OCI-LY3 (cell line): ENCODE measurements around the gene MYO7A.

Experiments used
- H2AFZ ChIP-seq: fragments of 200-600, 300-600 bp; shearing (Covaris generic); 2 replicates; pipeline ENCODE4 v1.6.0; 2014; ENCODE audit warnings: antibody characterized with exemption, low read depth, low read length
- H3K27ac ChIP-seq: fragments of 200-600, 300-600 bp; sonication (generic); 2 replicates; pipeline ENCODE4 v1.5.1; 2014; ENCODE audit warnings: mild to moderate bottlenecking, low read length, moderate library complexity, mixed read lengths
- H3K27me3 ChIP-seq: fragments of 200-600, 300-600 bp; sonication (generic); 2 replicates; pipeline ENCODE4 v1.6.1; 2014; ENCODE audit warnings: low read depth, low read length, mixed read lengths
- H3K36me3 ChIP-seq: fragments of 200-600, 300-600 bp; sonication (generic); replicated peaks from 2 replicates; pipeline ENCODE3; 2014; ENCODE audit warnings: low read depth, low read length, mixed read lengths
- H3K4me1 ChIP-seq: fragments of 300-600, 200-600 bp; sonication (generic); 2 replicates; pipeline ENCODE4 v1.6.1; 2014; ENCODE audit warnings: low read length, mixed read lengths
- H3K4me2 ChIP-seq: fragments of 200-600, 300-600 bp; sonication (generic); 2 replicates; pipeline ENCODE4 v1.6.1; 2014; ENCODE audit warnings: low read length, mixed read lengths
- H3K4me3 ChIP-seq: fragments of 300-600, 200-600 bp; sonication (generic); 2 replicates; pipeline ENCODE4 v1.5.1; 2014; ENCODE audit warnings: antibody characterized with exemption, mild to moderate bottlenecking, low read length, moderate library complexity
- H3K79me2 ChIP-seq: fragments of 300-600, 200-600 bp; shearing (Covaris generic); 2 replicates; pipeline ENCODE4 v1.6.1; 2014; ENCODE audit warnings: mild to moderate bottlenecking, low read length, mixed read lengths
- H3K9ac ChIP-seq: fragments of 300-600, 200-600 bp; shearing (Covaris generic); 2 replicates; pipeline ENCODE4 v1.6.0; 2014; ENCODE audit warnings: mild to moderate bottlenecking, low read length, moderate library complexity
- H3K9me3 ChIP-seq: fragments of 200-600, 300-600 bp; shearing (Covaris generic); 2 replicates; pipeline ENCODE4 v1.6.1; 2014; ENCODE audit warnings: low read length, mixed read lengths; ENCODE audit not compliant: insufficient read depth
- H4K20me1 ChIP-seq: fragments of 200-600, 300-600 bp; sonication (generic); 2 replicates; pipeline ENCODE4 v1.6.1; 2016; ENCODE audit warnings: low read length, mixed read lengths; ENCODE audit not compliant: insufficient read depth
- CTCF ChIP-seq: fragments of 200-600, 300-600 bp; sonication (generic); IDR thresholded peaks from 2 replicates; pipeline ENCODE4 v1.5.1; 2014; ENCODE audit warnings: antibody characterized with exemption, low read length, low read depth
- EZH2phosphoT487 ChIP-seq: fragments of 200-600 bp; shearing (Covaris generic); IDR thresholded peaks from 2 replicates; pipeline ENCODE4 v1.6.1; 2018; ENCODE audit warnings: antibody characterized with exemption, mixed run types, low read depth

MYO7A gene

GRCh38 chr11:77208535-77208934, 80.5 kb downstream of the MYO7A start:
- H3K27me3 ChIP-seq = no peaks in the 10 kb centered on the region
- no peaks in the 10 kb centered on the region for H3K36me3 ChIP-seq
- H3K79me2 ChIP-seq = no peaks in the 10 kb centered on the region
- no peak overlapping the region for H3K4me3 ChIP-seq
- no peak overlapping the region for H3K9ac ChIP-seq
- TF ChIP-seq EZH2phosphoT487 = no peak
- no peak for TF ChIP-seq CTCF
- H3K9me3 ChIP-seq = no peaks in the 10 kb centered on the region
- H2AFZ ChIP-seq = no peak overlapping the region
- no peak overlapping the region for H3K27ac ChIP-seq
- no peaks in the 10 kb centered on the region for H3K4me1 ChIP-seq
- H3K4me2 ChIP-seq = no peak overlapping the region
- no peaks in the 10 kb centered on the region for H4K20me1 ChIP-seq

GRCh38 chr11:77209663-77210062, 81.6 kb downstream of the MYO7A start:
- Histone ChIP-seq H3K4me1 (no peaks in the 10 kb centered on the region), H3K36me3 (no peaks in the 10 kb centered on the region), H2AFZ (no peak overlapping the region), H4K20me1 (no peaks in the 10 kb centered on the region), H3K4me2 (no peak overlapping the region), H3K4me3 (no peak overlapping the region), H3K27ac (no peak overlapping the region), H3K27me3 (no peaks in the 10 kb centered on the region), H3K79me2 (no peaks in the 10 kb centered on the region), H3K9me3 (no peaks in the 10 kb centered on the region), H3K9ac (no peak overlapping the region)
- TF ChIP-seq EZH2phosphoT487 (no peak), CTCF (no peak)

DNA sequence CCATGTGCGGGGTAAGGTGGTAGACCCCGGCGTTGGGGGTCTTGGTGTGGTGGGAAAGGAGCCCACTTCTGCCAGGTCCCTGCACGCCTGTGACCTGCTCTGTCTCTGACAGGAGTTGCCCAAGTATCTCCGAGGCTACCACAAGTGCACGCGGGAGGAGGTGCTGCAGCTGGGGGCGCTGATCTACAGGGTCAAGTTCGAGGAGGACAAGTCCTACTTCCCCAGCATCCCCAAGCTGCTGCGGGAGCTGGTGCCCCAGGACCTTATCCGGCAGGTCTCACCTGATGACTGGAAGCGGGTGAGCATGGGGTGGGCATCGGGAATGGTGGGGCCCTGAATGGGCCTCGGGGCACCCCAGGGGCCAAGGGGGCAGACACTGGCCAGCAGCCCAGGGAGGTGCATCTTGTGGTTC, 83.0 kb downstream of the MYO7A start:
- Histone ChIP-seq H2AFZ (no peak overlapping the region), H3K9me3 (no peaks in the 10 kb centered on the region), H3K36me3 (no peaks in the 10 kb centered on the region), H3K27ac (no peak overlapping the region), H3K4me1 (no peaks in the 10 kb centered on the region), H3K79me2 (no peaks in the 10 kb centered on the region), H3K9ac (no peak overlapping the region), H3K27me3 (no peaks in the 10 kb centered on the region), H3K4me2 (no peak overlapping the region), H3K4me3 (no peak overlapping the region), H4K20me1 (no peaks in the 10 kb centered on the region)
- TF ChIP-seq CTCF (no peak), EZH2phosphoT487 (no peak)

DNA sequence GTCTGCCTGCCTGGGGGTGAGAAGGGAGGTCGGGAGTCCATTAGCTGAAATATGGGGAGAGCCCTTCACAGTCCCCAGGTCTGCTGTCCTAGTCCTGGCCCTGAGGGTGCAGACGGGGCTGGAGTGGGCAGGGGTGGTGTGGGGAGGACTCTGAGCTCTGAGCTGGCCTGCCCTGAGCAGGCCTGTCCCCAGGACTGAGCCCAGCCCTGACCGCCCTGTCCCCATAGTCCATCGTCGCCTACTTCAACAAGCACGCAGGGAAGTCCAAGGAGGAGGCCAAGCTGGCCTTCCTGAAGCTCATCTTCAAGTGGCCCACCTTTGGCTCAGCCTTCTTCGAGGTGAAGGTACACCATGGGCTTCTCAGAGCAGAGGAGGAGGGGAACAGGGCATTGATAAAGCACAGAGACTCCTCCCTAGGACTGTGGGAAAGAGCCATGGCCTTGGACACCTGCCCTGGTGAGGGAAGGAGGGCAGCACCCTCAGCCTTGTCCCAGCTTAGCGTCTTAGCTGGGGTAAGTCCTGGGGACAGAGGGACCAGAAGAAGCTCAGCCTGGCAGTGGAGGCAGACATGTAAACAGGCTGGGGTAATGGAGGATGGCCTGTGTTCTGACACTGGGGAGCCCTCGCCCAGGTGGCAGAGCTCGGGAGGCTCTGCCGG, 83.7 kb downstream of the MYO7A start:
- no peaks in the 10 kb centered on the region for H3K27me3 ChIP-seq
- no peaks in the 10 kb centered on the region for H3K4me1 ChIP-seq
- H3K79me2 ChIP-seq = no peaks in the 10 kb centered on the region
- H2AFZ ChIP-seq = no peak overlapping the region
- H3K9me3 ChIP-seq = no peaks in the 10 kb centered on the region
- H3K27ac ChIP-seq = no peak overlapping the region
- H3K4me3 ChIP-seq = no peak overlapping the region
- no peaks in the 10 kb centered on the region for H3K36me3 ChIP-seq
- no peak overlapping the region for H3K4me2 ChIP-seq
- TF ChIP-seq CTCF (no peak), EZH2phosphoT487 (no peak)
- no peaks in the 10 kb centered on the region for H4K20me1 ChIP-seq
- H3K9ac ChIP-seq = no peak overlapping the region
